ENCODE results near the gene TEX12.
A peak's percentile ranks its signal among the peaks of the same experiment; 100 is the strongest.

TEX12 gene

GRCh38 chr11:112128483-112129121 is 38.6 kb upstream of the TEX12 start:
- TF ChIP-seq EP300 (IDR thresholded peaks at IDR 0.05; ENCODE audit: borderline replicate concordance) (no peak), REST (IDR thresholded peaks at IDR 0.05; ENCODE audit: low read depth) (no peak), FOXM1 (IDR thresholded peaks at IDR 0.05; ENCODE audit: borderline replicate concordance, low read depth) (no peak), TEAD4 (IDR thresholded peaks at IDR 0.05) (no peak), NFIC (IDR thresholded peaks at IDR 0.05) (peak; percentile 8; the same call in 1 of the 2 replicates), RAD21 (IDR thresholded peaks at IDR 0.05; ENCODE audit: low read depth) (no peak), YY1 (IDR thresholded peaks at IDR 0.05; ENCODE audit: low read depth) (no peak)
- TF ChIP-seq, protein P1, sequence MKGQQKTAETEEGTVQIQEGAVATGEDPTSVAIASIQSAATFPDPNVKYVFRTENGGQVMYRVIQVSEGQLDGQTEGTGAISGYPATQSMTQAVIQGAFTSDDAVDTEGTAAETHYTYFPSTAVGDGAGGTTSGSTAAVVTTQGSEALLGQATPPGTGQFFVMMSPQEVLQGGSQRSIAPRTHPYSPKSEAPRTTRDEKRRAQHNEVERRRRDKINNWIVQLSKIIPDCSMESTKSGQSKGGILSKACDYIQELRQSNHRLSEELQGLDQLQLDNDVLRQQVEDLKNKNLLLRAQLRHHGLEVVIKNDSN (IDR thresholded peaks at IDR 0.05), result no peak

GRCh38 chr11:112129656-112130055 is 37.5 kb upstream of the TEX12 start:
- TF ChIP-seq FOXM1 (IDR thresholded peaks at IDR 0.05; ENCODE audit: borderline replicate concordance, low read depth) (no peak), ZBTB7A (IDR thresholded peaks at IDR 0.05; ENCODE audit: low read depth) (no peak), NFIC (IDR thresholded peaks at IDR 0.05) (no peak), CREB1 (IDR thresholded peaks at IDR 0.05; ENCODE audit: low read depth) (no peak), MAX (IDR thresholded peaks at IDR 0.05) (no peak), REST (IDR thresholded peaks at IDR 0.05; ENCODE audit: low read depth) (no peak), EGR1 (IDR thresholded peaks at IDR 0.05) (no peak), TAF1 (IDR thresholded peaks at IDR 0.05; ENCODE audit: low read depth) (no peak), EP300 (IDR thresholded peaks at IDR 0.05; ENCODE audit: borderline replicate concordance) (no peak)

- no peak for TF ChIP-seq FOXM1 (IDR thresholded peaks at IDR 0.05; ENCODE audit: borderline replicate concordance, low read depth)
- TF ChIP-seq TAF1 (IDR thresholded peaks at IDR 0.05; ENCODE audit: low read depth), result no peak
- no peak for TF ChIP-seq TEAD4 (IDR thresholded peaks at IDR 0.05)
- TF ChIP-seq REST (IDR thresholded peaks at IDR 0.05; ENCODE audit: low read depth), result no peak
- TF ChIP-seq NFIC (IDR thresholded peaks at IDR 0.05), result no peak
- TF ChIP-seq CREB1 (IDR thresholded peaks at IDR 0.05; ENCODE audit: low read depth), result no peak
- TF ChIP-seq ZBTB7A (IDR thresholded peaks at IDR 0.05; ENCODE audit: low read depth), result no peak
- TF ChIP-seq CEBPB (IDR thresholded peaks at IDR 0.05), result no peak
- TF ChIP-seq EGR1 (IDR thresholded peaks at IDR 0.05), result no peak
- TF ChIP-seq YY1 (IDR thresholded peaks at IDR 0.05; ENCODE audit: low read depth), result no peak
These were observed 34.4 kb upstream of the TEX12 start for GRCh38 chr11:112132737-112133136.

DNA sequence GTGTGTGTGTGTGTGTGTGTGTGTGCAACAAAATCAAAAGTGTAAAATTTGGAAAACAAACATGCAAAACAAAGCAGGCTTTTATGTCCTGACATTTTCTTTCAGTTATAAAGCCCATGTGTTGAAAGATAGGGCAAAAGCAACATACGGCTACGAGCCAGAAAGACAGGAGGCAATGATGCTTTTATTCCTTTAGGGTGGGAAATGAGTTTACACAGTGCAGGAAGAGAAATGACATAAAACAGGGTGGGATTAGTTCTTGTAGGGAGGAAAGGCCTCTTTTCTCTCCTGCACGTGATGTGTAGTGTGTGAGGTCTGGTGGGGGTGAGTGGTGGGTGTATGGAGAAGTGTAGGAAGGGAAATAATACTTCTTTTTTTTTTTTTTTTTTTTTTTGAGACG is 32.7 kb upstream of the TEX12 start:
- no peak for TF ChIP-seq RAD21 (IDR thresholded peaks at IDR 0.05; ENCODE audit: low read depth)
- TF ChIP-seq NFIC (IDR thresholded peaks at IDR 0.05), result no peak
- no peak for TF ChIP-seq TEAD4 (IDR thresholded peaks at IDR 0.05)
- TF ChIP-seq EGR1 (IDR thresholded peaks at IDR 0.05), result no peak
- TF ChIP-seq CEBPB (IDR thresholded peaks at IDR 0.05), result no peak
- TF ChIP-seq YY1 (IDR thresholded peaks at IDR 0.05; ENCODE audit: low read depth), result no peak
- TF ChIP-seq EP300 (IDR thresholded peaks at IDR 0.05; ENCODE audit: borderline replicate concordance), result no peak
- TF ChIP-seq ZBTB7A (IDR thresholded peaks at IDR 0.05; ENCODE audit: low read depth), result no peak
- TF ChIP-seq CREB1 (IDR thresholded peaks at IDR 0.05; ENCODE audit: low read depth), result no peak
- TF ChIP-seq TCF12 (IDR thresholded peaks at IDR 0.05; ENCODE audit: low read depth), result no peak
- no peak for TF ChIP-seq REST (IDR thresholded peaks at IDR 0.05; ENCODE audit: low read depth)
- no peak for TF ChIP-seq FOXM1 (IDR thresholded peaks at IDR 0.05; ENCODE audit: borderline replicate concordance, low read depth)
